A673 (cell line): ENCODE measurements around the gene CTTN. TPM values are rescaled to one million over a fixed set of nuclear protein-coding genes. Genes with fewer than 3 reads are reported as not detected.

ENCODE experiments used
- BruUV-seq: library from RNA; stranded (reverse); fragments of 400-500 nt; replicated peaks from 2 replicates; lab custom pipeline; 2021; lab: Mats Ljungman, UMichigan
- CTCF ChIA-PET: fragments of 300-600 bp; sonication (Branson Sonifier 250); formaldehyde crosslinking; loops from one replicate; lab custom pipeline; 2022; ENCODE audit warnings: antibody characterized with exemption; lab: Charles Lee
- POLR2A ChIA-PET: fragments of 300-600 bp; sonication (Branson Sonifier 250); formaldehyde crosslinking; loops from one replicate; lab custom pipeline; 2022; ENCODE audit warnings: antibody characterized with exemption; ENCODE audit not compliant: low non-redundant PET; lab: Charles Lee
- DNase-seq: peaks from one replicate; pipeline ENCODE4 v3.0.0-alpha.2; 2015; ENCODE audit warnings: low spot score
- H3K27ac ChIP-seq: fragments of 200-600 bp; sonication (generic); 2 replicates; pipeline ENCODE4 v1.5.1; 2016; ENCODE audit warnings: mixed run types, low read depth, mild to moderate bottlenecking, mixed read lengths, antibody characterized with exemption, low read length; ENCODE audit not compliant: poor library complexity, severe bottlenecking
- H3K27me3 ChIP-seq: fragments of 200-600 bp; sonication (generic); replicated peaks from 2 replicates; pipeline ENCODE4 v1.6.1; 2017; ENCODE audit warnings: mixed run types, low read depth, mild to moderate bottlenecking, mixed read lengths, antibody characterized with exemption, low read length; ENCODE audit not compliant: insufficient read depth, poor library complexity
- H3K36me3 ChIP-seq: fragments of 200-600 bp; sonication (generic); 2 replicates; pipeline ENCODE4 v1.6.1; 2016; ENCODE audit warnings: mixed run types, mild to moderate bottlenecking, mixed read lengths, antibody characterized with exemption, low read length; ENCODE audit not compliant: insufficient read depth, poor library complexity, severe bottlenecking
- H3K4me1 ChIP-seq: fragments of 200-600 bp; sonication (generic); 2 replicates; pipeline ENCODE4 v1.6.1; 2017; ENCODE audit warnings: mixed run types, mild to moderate bottlenecking, mixed read lengths, antibody characterized with exemption, low read length; ENCODE audit not compliant: insufficient read depth, poor library complexity, severe bottlenecking
- H3K4me3 ChIP-seq: fragments of 200-600 bp; sonication (generic); 2 replicates; pipeline ENCODE4 v1.5.1; 2016; ENCODE audit warnings: low read depth, mixed run types, mild to moderate bottlenecking, mixed read lengths, low read length; ENCODE audit not compliant: poor library complexity, severe bottlenecking
- H3K9me3 ChIP-seq: fragments of 200-600 bp; sonication (generic); 2 replicates; pipeline ENCODE4 v1.6.1; 2016; ENCODE audit warnings: mixed run types, low read depth, mild to moderate bottlenecking, mixed read lengths, antibody characterized with exemption, low read length; ENCODE audit not compliant: poor library complexity, severe bottlenecking
- CTCF ChIP-seq: fragments of 300-800, 200-600 bp; sonication (generic); conservative IDR thresholded peaks from 2 replicates; pipeline ENCODE4 v1.5.1; 2017; ENCODE audit warnings: low read depth, mild to moderate bottlenecking, antibody characterized with exemption, low read length, moderate library complexity, mixed read lengths
- EZH2 ChIP-seq: fragments of 200-600 bp; sonication (generic); IDR thresholded peaks from 2 replicates; pipeline ENCODE4 v1.6.1; 2017; ENCODE audit warnings: borderline replicate concordance, low read depth, mild to moderate bottlenecking, mixed read lengths, antibody characterized with exemption, low read length; ENCODE audit not compliant: poor library complexity, severe bottlenecking
- intact Hi-C: fragments of 100-400 bp; cut with micrococcal nuclease; formaldehyde crosslinking; loops from one replicate; pipeline ENCODE4 v1.10.0; 2022; ENCODE audit not compliant: unreplicated experiment
- total RNA-seq: library from RNA; stranded (reverse); gene quantifications from 2 replicates; pipeline ENCODE4 v1.2.3, GENCODE V29; 2021

The CTTN gene
- total RNA-seq, 1 experiment from 2014 or later = 247 TPM

- Histone ChIP-seq H3K27ac (no peak overlapping the region), H3K4me3 (no peak overlapping the region), H3K9me3 (peaks cover 1% of the 10 kb centered on the region), H3K36me3 (no peaks in the 10 kb centered on the region), H3K4me1 (no peaks in the 10 kb centered on the region), H3K27me3 (no peaks in the 10 kb centered on the region)
- BruUV-seq = no TSS peak
- no peak for DNase-seq
- POLR2A ChIA-PET = no interaction called here
- CTCF ChIA-PET = no interaction called here
- no peak for TF ChIP-seq EZH2
- no peak for TF ChIP-seq CTCF
- intact Hi-C loops = no loop called here
Observed at GRCh38 chr11:70443773-70444030, 45.4 kb downstream of the CTTN start.

- intact Hi-C loops = no loop called here
- Histone ChIP-seq H3K4me1 (no peaks in the 10 kb centered on the region), H3K27ac (no peak overlapping the region), H3K4me3 (no peak overlapping the region), H3K9me3 (peaks cover 9% of the 10 kb centered on the region), H3K27me3 (no peaks in the 10 kb centered on the region), H3K36me3 (no peaks in the 10 kb centered on the region)
- CTCF ChIA-PET = no interaction called here
- POLR2A ChIA-PET = no interaction called here
- TF ChIP-seq CTCF (no peak), EZH2 (no peak)
- no TSS peak for BruUV-seq
- no peak for DNase-seq
Observed at GRCh38 chr11:70445091-70445490, 46.8 kb downstream of the CTTN start.

GRCh38 chr11:70445605-70446004 lies 47.3 kb downstream of the CTTN start:
- TF ChIP-seq EZH2 (no peak), CTCF (no peak)
- no peaks in the 10 kb centered on the region for H3K27me3 ChIP-seq
- ChIA-PET CTCF (no interaction called here), POLR2A (no interaction called here)
- H3K36me3 ChIP-seq = no peaks in the 10 kb centered on the region
- no peak overlapping the region for H3K27ac ChIP-seq
- DNase-seq = no peak
- no TSS peak for BruUV-seq
- H3K4me1 ChIP-seq = no peaks in the 10 kb centered on the region
- peaks cover 9% of the 10 kb centered on the region for H3K9me3 ChIP-seq
- no peak overlapping the region for H3K4me3 ChIP-seq
- intact Hi-C loops = no loop called here
